Activated CD4-positive, CD25-positive, alpha-beta regulatory T cell treated with anti-CD3 and anti-CD28 coated beads, Interleukin-2, amount 50 U/mL, for 24 hours (primary cell): ENCODE results near the gene SLC46A3.
A peak's percentile ranks its signal among the peaks of the same experiment; 100 is the strongest.
"Not testable (repeated sequence)": the region's sequence is repeated elsewhere in the genome, so short reads cannot be mapped to it uniquely, and the experiment has no call there.

ENCODE experiments used
- ATAC-seq, 2 donors: fragments of 150-1000 bp; cut with Tn5 transposase; one replicate each; pipeline ENCODE4 v1.10.0; 2021; ENCODE audit warnings: mild to moderate bottlenecking in 1 of 2, moderate library complexity in 1 of 2

Gene SLC46A3

GRCh38 chr13:28718543-28719226, at the start of gene SLC46A3:
Gene SLC46A3, minus strand, starts transcription at chr13:28718970. Its CDS starts 972 bp downstream, at chr13:28717998.
- peak; percentile 100 for ATAC-seq

GRCh38 chr13:28763887-28764286, 45.1 kb upstream of the SLC46A3 start:
- no peak for ATAC-seq

- no peak for ATAC-seq
These were observed 42.8 kb upstream of the SLC46A3 start for GRCh38 chr13:28761586-28761985.

GRCh38 chr13:28755546-28755870, 36.7 kb upstream of the SLC46A3 start:
- no peak for ATAC-seq

GRCh38 chr13:28754698-28755545, 36.2 kb upstream of the SLC46A3 start:
- ATAC-seq, result no peak

GRCh38 chr13:28753946-28754345, 35.2 kb upstream of the SLC46A3 start:
- ATAC-seq, result no peak

GRCh38 chr13:28753208-28753892, 34.6 kb upstream of the SLC46A3 start:
- ATAC-seq, result no peak

GRCh38 chr13:28751175-28751960, 32.6 kb upstream of the SLC46A3 start:
- no peak for ATAC-seq

GRCh38 chr13:28750187-28751045, 31.6 kb upstream of the SLC46A3 start:
- ATAC-seq, result no peak

GRCh38 chr13:28747851-28748250, 29.1 kb upstream of the SLC46A3 start:
- ATAC-seq, result no peak

- no peak for ATAC-seq
These were observed 27.5 kb upstream of the SLC46A3 start for GRCh38 chr13:28746287-28746612.

GRCh38 chr13:28744656-28745055, 25.9 kb upstream of the SLC46A3 start:
- ATAC-seq, result no peak

GRCh38 chr13:28744091-28744536, 25.3 kb upstream of the SLC46A3 start:
- ATAC-seq, result no peak

GRCh38 chr13:28743499-28744083, 24.8 kb upstream of the SLC46A3 start:
- no peak for ATAC-seq

- no peak for ATAC-seq
These were observed 24.2 kb upstream of the SLC46A3 start for GRCh38 chr13:28743020-28743419.

GRCh38 chr13:28742445-28742844, 23.7 kb upstream of the SLC46A3 start:
- not testable (repeated sequence) for ATAC-seq

GRCh38 chr13:28741084-28741491, 22.3 kb upstream of the SLC46A3 start:
- ATAC-seq, result no peak

- no peak for ATAC-seq
These were observed 20.6 kb upstream of the SLC46A3 start for GRCh38 chr13:28739376-28739775.

- ATAC-seq, result no peak
These were observed 16.8 kb upstream of the SLC46A3 start for GRCh38 chr13:28735481-28736029.

GRCh38 chr13:28734906-28735305, 16.1 kb upstream of the SLC46A3 start:
- ATAC-seq, result no peak

- no peak for ATAC-seq
These were observed 12.0 kb upstream of the SLC46A3 start for GRCh38 chr13:28730762-28731161.
